HG02610 (cell line): Measurements from ENCODE around the gene KCNQ1.

Source experiments
- ATAC-seq: cut with Tn5 transposase; IDR thresholded peaks from one replicate; pipeline ENCODE4 v1.9.1; 2021; ENCODE audit warnings: mild to moderate bottlenecking, moderate library complexity; ENCODE audit not compliant: unreplicated experiment

KCNQ1 gene

GRCh38 chr11:2424811-2425495, 19.9 kb upstream of the KCNQ1 start:
- no peak for ATAC-seq

DNA sequence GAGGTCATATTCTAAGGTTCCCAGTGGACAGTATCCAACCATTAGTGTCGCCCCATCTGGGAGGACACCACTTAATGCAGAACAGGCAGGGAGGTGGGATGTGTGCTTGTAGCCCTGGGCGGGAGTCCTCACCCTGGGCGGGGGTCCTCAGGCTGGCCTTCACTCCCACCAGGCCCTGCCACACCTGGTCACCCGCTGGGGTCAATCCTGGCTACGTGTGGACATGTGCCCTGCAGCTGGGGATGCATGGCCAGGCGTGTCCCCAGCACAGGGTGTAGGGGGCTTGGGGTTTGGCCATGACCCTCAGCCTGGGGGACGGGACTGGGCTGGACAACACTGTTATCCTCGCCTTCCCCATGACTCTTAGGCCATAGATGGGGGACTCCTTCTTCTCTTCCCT, 19.3 kb upstream of the KCNQ1 start:
- no peak for ATAC-seq

DNA sequence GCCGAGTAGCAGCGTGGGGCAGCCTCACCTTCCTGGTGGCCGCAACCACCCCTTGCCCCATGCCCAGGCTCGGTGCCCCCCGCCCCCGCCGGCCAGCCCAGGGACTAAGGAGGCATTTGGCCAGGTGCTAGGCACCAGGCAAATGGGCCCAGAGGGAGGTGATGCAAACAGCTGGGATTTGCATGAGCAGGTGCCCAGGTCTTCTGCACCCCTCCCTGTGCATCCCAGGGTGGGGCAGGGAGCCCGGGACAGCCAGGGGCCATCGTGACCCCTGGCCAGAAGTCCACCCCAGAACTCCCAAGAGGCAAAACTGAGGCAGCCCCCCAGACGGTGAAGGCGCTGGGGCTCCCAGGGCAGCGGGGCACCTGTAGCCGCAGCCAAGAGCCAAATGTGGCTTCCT, 18.6 kb upstream of the KCNQ1 start:
- ATAC-seq = no peak

DNA sequence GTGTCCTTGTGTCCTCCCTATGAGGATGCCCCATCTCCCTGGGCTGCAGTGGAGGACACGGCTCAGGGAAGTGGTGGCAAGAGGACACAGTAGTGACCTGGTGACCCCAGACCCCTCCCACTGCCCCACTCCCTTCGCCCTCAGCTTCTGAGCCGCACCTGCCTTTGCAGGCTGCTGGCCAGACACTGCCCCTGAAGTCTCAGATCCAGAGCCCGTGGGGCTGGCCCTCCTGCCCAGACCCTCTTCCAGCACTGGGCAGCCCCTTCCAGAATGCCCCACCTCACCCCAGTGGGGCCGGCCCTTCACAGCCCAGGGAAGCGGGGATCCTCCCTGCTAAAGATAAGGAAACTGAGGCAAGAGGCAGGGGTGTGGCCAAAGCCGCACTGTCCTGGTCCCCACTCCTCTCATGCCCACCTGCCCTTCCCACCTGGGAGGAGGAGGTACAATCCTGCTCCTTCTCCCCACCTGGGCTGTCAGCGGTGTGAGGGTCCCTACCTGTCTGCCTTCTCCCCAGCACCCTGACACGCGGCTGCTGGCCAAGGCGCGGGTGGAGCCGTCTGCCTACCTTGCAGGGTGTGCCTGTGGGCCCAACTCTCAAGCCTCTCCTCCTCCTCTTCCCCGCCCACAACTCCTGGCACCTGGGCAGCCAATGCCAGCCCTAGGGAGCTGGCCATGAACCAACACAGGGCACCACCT, 17.8 kb upstream of the KCNQ1 start:
- no peak for ATAC-seq

GRCh38 chr11:2427721-2428321, 17.0 kb upstream of the KCNQ1 start:
- no peak for ATAC-seq

DNA sequence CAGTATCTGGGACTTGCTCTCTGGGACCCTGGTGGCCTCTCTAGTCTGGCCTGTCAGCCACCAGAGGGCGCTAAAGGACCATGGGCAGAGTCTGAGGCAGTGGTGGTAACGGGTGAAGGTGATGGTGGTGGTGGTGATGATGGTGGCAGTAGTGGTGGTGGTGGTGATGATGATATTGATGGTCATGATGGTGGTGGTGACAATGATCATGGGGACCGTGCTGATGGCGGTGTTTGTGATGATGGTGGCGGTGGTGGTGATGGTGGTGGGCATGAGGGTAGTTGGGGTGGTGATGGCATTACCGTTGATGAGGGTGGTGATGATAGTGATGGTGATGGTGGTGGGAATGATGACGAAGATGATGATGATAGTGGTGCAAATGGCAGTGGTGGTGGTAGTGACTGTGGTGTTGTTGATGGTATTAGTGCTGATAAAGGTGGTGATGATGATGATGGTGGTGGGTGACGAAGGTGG, 16.4 kb upstream of the KCNQ1 start:
- ATAC-seq = no peak

DNA sequence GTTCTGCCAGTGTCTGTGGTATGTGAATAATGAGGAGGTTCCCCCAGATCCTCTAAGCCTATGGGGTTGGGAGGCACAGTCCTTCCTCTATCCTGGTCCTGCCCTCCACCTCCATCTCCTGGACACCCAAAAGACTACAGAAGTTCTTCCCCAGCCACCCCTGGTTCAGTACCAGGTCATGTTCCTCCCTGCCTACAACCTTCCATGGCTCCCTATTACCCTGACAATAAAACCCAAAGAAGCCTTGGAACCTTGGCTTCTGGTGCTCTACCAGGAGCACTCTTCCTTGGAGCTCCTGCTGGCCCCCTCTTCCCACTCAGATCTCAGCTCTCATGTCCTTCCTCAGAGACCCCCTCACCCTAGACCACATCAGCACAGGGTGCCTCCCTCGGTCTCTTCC, 13.4 kb upstream of the KCNQ1 start:
- no peak for ATAC-seq

GRCh38 chr11:2432171-2432621, 12.6 kb upstream of the KCNQ1 start:
- ATAC-seq = no peak

DNA sequence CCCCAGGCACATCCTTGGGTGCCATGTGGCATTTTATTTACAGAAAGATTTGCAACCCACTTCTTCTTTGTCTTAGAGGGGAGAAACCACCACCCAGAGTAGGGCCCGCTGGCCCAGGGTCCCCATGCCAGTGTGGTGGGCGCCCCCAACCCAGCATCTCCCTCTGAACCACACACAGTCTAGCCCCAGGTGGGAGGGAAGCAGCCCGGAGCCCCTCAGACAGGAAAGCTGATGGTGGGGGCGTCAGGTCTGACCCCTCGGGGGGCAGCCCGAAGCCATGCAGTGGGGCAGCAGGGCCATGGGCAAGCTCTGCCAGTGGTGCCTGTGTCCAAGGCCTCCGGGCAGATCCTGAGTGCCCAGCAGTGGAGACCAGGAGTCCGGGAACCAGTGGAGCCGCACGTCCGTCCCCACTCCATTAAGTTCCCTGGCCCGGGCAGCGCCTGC, 12.2 kb upstream of the KCNQ1 start:
- ATAC-seq = no peak

DNA sequence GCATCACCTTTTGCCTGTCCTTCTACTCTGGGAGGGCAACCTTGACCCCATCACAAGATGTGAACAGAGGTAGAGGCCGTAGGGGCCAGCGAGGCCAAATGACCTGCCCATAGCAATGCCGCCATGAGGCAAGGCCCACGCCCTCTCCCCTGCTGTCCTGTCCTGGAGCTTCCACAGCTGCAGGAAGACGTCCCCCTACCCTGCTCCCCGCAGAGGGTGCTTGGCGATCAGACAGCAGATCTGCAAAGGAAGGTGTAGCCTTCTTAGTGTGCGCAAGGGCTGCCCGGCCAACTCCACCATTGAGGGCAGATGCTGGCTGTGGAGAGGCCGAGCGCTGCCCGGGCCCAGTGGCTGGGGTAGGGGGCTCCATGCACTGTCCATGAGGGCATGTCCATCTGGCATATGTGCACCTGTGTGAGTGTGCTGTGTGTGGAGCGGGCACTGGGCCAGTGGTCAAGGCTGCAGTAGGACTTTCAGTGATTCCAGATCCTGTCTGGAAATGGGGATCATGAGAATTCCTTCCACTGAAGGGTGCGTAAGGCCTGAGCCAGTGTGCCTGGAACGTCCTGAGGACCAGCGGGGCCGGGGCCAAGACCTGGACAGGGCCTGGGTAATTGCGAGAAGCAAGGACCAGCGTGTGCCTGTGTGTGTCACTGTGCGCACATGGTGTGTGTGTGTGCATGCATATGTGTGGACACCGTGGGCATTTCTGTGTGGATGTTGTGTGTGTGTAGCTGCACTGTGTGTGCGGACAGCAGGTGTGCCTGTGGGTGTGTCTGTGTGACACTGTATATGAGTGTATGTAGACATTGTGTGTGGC, 11.5 kb upstream of the KCNQ1 start:
- ATAC-seq = no peak

DNA sequence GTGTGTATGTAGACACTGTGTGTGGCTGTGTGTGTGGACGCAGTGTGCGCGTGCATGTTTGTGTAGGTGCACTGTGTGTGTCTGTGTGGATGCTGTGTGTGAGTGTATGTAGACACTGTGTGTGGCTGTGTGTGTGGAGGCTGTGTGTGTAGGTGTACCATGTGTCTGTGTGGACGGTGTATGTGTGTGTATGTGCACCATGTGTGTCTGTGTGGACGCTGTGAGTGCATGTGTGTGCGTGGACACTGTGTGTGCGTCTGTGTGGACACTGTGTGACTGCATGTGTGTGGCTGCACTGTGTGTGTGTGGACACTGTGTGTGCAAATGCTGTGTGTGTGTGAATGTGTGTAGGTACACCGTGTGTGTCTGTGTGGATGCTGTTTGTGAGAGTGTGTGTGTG, 10.8 kb upstream of the KCNQ1 start:
- no peak for ATAC-seq

- ATAC-seq = no peak
Measured at GRCh38 chr11:2434506-2435255, 10.1 kb upstream of the KCNQ1 start.

- ATAC-seq = no peak
Measured at GRCh38 chr11:2435288-2436012, 9.4 kb upstream of the KCNQ1 start.

DNA sequence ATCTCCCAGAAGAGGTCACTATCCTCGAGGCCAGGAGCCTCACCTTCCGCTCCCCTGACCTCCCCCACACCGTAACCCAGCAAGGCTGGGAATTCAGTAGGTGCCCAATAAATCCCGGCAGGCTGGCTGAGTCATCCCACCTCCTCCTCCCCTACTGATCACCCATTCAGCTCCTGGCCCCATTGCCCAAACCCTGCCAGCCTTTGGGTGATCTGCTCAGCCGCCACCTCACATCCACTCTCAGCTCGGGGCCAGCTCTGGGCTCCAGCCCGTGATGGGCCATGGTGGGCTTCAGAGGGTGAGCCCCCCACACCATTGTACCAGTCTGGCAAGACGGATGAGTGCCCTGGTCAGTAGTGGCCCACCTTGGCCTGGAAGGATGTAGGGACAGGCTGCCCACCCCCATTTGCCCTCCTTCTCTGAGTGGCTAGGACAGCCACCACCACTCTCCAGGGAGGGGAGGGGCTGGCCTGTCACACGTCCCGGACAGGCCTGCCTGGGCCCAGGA, 8.7 kb upstream of the KCNQ1 start:
- ATAC-seq = no peak

DNA sequence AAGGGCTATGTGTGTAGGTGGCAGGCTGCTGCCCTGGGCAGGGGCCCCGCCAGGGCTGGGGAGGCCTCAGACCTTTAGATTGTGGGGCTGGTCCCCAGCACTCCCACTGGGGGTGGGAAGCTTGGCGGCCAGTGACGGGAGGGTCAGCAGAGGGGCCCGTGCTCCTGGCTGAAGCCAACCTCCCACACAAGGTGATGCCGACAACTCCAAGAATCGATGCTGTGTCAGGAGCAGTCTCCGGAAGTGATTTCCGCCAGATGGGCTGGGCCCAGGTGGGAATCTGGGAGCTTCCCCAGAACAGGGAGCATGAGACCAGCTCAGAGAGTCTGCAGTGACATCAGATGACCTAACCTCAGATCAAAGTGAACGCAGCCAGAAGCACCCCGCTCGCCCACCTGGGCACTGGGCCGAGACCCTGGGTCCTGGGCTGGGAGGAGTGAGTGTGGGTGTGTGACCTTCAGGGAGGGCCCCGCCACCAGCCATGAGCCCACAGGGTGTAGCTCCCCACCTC, 8.2 kb upstream of the KCNQ1 start:
- no peak for ATAC-seq

- ATAC-seq = no peak
Measured at GRCh38 chr11:2437516-2437915, 7.3 kb upstream of the KCNQ1 start.

GRCh38 chr11:2439820-2440219, 5.0 kb upstream of the KCNQ1 start:
- ATAC-seq = no peak

- no peak for ATAC-seq
Measured at GRCh38 chr11:2440646-2441045, 4.2 kb upstream of the KCNQ1 start.

DNA sequence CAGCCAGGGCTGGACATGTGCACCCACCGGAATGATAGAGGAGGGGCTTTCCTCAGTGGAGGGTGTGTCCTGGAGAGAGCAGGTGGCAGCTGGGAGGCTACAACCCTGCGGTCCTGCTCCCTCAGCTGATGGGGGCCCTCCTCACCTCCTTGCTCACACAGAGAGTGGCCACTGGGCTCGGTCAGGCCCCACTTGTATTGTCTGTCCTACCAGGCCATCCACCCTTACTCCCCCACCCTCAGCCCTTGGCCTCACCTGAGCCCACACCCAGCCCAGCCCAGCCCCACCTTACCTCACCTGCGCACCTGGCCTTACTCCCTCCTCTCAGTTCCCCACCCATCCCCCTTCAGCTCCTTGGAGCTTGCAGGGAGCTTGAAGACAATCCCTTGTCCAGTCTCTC, 3.6 kb upstream of the KCNQ1 start:
- no peak for ATAC-seq
